OCI-LY1 (cell line): ENCODE results near the gene ACSM5.

Source experiments
- H2AFZ ChIP-seq: fragments of 200-600 bp; sonication (generic), shearing (Covaris generic); 2 replicates; pipeline ENCODE4 v1.6.0; 2014; ENCODE audit warnings: antibody characterized with exemption, mild to moderate bottlenecking, low read length
- H3F3A ChIP-seq: fragments of 200-600 bp; sonication (generic), shearing (Covaris generic); 2 replicates; pipeline ENCODE4 v1.6.0; 2014; ENCODE audit warnings: mild to moderate bottlenecking, antibody characterized with exemption, low read length, moderate library complexity; ENCODE audit not compliant: insufficient read depth
- H3K27ac ChIP-seq: fragments of 200-600 bp; sonication (generic); 2 replicates; pipeline ENCODE4 v1.5.1; 2014; ENCODE audit warnings: low read length, mixed run types, mild to moderate bottlenecking, low read depth; ENCODE audit not compliant: poor library complexity, severe bottlenecking
- H3K27me3 ChIP-seq: fragments of 200-600 bp; sonication (generic); 2 replicates; pipeline ENCODE4 v1.6.0; 2014; ENCODE audit warnings: antibody characterized with exemption, mild to moderate bottlenecking, low read length, moderate library complexity; ENCODE audit not compliant: insufficient read depth
- H3K36me3 ChIP-seq: fragments of 200-600 bp; sonication (generic); 2 replicates; pipeline ENCODE4 v1.6.1; 2014; ENCODE audit warnings: mild to moderate bottlenecking, antibody characterized with exemption, low read length, moderate library complexity, mixed read lengths; ENCODE audit not compliant: insufficient read depth
- H3K4me1 ChIP-seq: fragments of 200-600 bp; sonication (generic); 2 replicates; pipeline ENCODE4 v1.5.1; 2014; ENCODE audit warnings: mild to moderate bottlenecking, low read length, moderate library complexity; ENCODE audit not compliant: insufficient read depth, severe bottlenecking
- H3K4me2 ChIP-seq: fragments of 200-600 bp; sonication (generic), shearing (Covaris generic); 2 replicates; pipeline ENCODE4 v1.6.1; 2014; ENCODE audit warnings: low read length
- H3K4me3 ChIP-seq: fragments of 200-600 bp; sonication (generic); 2 replicates; pipeline ENCODE4 v1.5.1; 2014; ENCODE audit warnings: low read length, low read depth, mild to moderate bottlenecking, mixed read lengths; ENCODE audit not compliant: poor library complexity, severe bottlenecking
- H3K79me2 ChIP-seq: fragments of 200-600 bp; shearing (Covaris generic); 2 replicates; pipeline ENCODE4 v1.6.1; 2016; ENCODE audit warnings: mixed run types, low read length, mixed read lengths; ENCODE audit not compliant: insufficient read depth
- H3K9ac ChIP-seq: fragments of 200-600 bp; sonication (generic), shearing (Covaris generic); 2 replicates; pipeline ENCODE4 v1.6.1; 2014; ENCODE audit warnings: mild to moderate bottlenecking, low read length, mixed read lengths
- H3K9me2 ChIP-seq: fragments of 200-600 bp; sonication (generic), shearing (Covaris generic); 2 replicates; pipeline ENCODE4 v1.6.1; 2014; ENCODE audit warnings: low read depth, mild to moderate bottlenecking, low read length, mixed read lengths
- H3K9me3 ChIP-seq: fragments of 200-600 bp; shearing (Covaris generic); 2 replicates; pipeline ENCODE4 v1.6.1; 2014; ENCODE audit warnings: low read length, mixed read lengths
- H4K20me1 ChIP-seq: fragments of 200-600 bp; sonication (generic), shearing (Covaris generic); 2 replicates; pipeline ENCODE4 v1.6.0; 2016; ENCODE audit warnings: mild to moderate bottlenecking, low read length; ENCODE audit not compliant: insufficient read depth
- EZH2 ChIP-seq: fragments of 200-600 bp; sonication (generic), shearing (Covaris generic); IDR thresholded peaks from 2 replicates; pipeline ENCODE4 v1.8.0; 2017; ENCODE audit warnings: borderline replicate concordance, mixed run types, mild to moderate bottlenecking, antibody characterized with exemption, low read length, moderate library complexity, mixed read lengths
- TF ChIP-seq, protein P1 (sequence below): fragments of 200-600 bp; sonication (generic), shearing (Covaris generic); IDR thresholded peaks from 2 replicates; pipeline ENCODE4 v1.5.1; 2017; ENCODE audit warnings: mild to moderate bottlenecking, antibody characterized with exemption, low read length, moderate library complexity, mixed read lengths

ACSM5 gene

DNA sequence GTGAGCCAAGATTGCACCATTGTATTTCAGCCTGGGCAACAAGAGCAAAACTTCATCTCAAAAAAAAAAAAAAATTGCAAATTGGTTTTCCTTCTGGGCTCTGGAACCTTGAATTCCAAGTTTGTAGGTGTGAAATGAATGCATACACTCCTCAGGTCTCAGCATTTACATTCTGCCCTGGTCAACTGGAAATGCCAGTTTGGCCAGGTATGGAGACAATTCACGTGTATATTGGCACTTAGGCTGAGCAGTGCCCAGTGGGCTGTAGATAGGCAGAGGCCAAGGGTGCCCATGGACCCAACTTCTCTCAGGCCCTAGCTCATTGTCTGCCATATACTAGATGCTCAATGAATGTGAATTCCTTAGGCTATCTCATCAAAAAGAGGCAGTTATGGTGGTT, 20.5 kb upstream of the ACSM5 start:
- H3K9me2 ChIP-seq, result no peaks in the 10 kb centered on the region
- no peaks in the 10 kb centered on the region for H3K4me1 ChIP-seq
- no peaks in the 10 kb centered on the region for H3K79me2 ChIP-seq
- no peaks in the 10 kb centered on the region for H3K27me3 ChIP-seq
- no peaks in the 10 kb centered on the region for H3K36me3 ChIP-seq
- H3K9me3 ChIP-seq, result no peaks in the 10 kb centered on the region
- H3F3A ChIP-seq, result no peaks in the 10 kb centered on the region
- H3K4me3 ChIP-seq, result no peak overlapping the region
- no peak overlapping the region for H3K9ac ChIP-seq
- H3K4me2 ChIP-seq, result no peak overlapping the region
- H4K20me1 ChIP-seq, result no peaks in the 10 kb centered on the region
- TF ChIP-seq EZH2, result no peak
- TF ChIP-seq, protein P1, sequence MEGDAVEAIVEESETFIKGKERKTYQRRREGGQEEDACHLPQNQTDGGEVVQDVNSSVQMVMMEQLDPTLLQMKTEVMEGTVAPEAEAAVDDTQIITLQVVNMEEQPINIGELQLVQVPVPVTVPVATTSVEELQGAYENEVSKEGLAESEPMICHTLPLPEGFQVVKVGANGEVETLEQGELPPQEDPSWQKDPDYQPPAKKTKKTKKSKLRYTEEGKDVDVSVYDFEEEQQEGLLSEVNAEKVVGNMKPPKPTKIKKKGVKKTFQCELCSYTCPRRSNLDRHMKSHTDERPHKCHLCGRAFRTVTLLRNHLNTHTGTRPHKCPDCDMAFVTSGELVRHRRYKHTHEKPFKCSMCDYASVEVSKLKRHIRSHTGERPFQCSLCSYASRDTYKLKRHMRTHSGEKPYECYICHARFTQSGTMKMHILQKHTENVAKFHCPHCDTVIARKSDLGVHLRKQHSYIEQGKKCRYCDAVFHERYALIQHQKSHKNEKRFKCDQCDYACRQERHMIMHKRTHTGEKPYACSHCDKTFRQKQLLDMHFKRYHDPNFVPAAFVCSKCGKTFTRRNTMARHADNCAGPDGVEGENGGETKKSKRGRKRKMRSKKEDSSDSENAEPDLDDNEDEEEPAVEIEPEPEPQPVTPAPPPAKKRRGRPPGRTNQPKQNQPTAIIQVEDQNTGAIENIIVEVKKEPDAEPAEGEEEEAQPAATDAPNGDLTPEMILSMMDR, result no peak
- no peak overlapping the region for H3K27ac ChIP-seq
- no peak overlapping the region for H2AFZ ChIP-seq

DNA sequence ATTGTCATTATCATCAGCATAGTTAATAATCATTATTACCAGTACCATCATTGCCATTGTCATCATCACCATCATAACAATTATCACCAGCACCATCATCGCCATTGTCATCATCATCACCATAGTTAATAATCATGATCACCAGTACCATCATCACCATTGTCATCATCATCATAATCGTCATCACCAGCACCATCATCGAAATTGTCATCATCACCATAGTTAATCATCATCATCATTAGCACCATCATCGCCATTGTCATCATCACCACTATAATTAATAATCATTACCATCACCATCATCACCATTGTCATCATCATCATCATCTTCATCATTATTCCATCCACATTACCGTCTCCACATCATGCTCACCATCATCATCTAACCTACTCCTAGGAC, 18.3 kb upstream of the ACSM5 start:
- Histone ChIP-seq H3K27ac (no peak overlapping the region), H3F3A (no peaks in the 10 kb centered on the region), H3K4me1 (no peaks in the 10 kb centered on the region), H3K36me3 (no peaks in the 10 kb centered on the region), H4K20me1 (no peaks in the 10 kb centered on the region), H3K4me3 (no peak overlapping the region), H3K27me3 (no peaks in the 10 kb centered on the region), H3K9me3 (no peaks in the 10 kb centered on the region), H3K4me2 (no peak overlapping the region), H2AFZ (no peak overlapping the region), H3K9ac (no peak overlapping the region), H3K9me2 (no peaks in the 10 kb centered on the region), H3K79me2 (no peaks in the 10 kb centered on the region)
- no peak for TF ChIP-seq EZH2
- TF ChIP-seq, protein P1, result no peak

- H3K27me3 ChIP-seq, result no peaks in the 10 kb centered on the region
- H3K36me3 ChIP-seq, result no peaks in the 10 kb centered on the region
- H3K79me2 ChIP-seq, result no peaks in the 10 kb centered on the region
- H4K20me1 ChIP-seq, result no peaks in the 10 kb centered on the region
- H3K27ac ChIP-seq, result no peak overlapping the region
- H2AFZ ChIP-seq, result no peak overlapping the region
- no peaks in the 10 kb centered on the region for H3F3A ChIP-seq
- no peak overlapping the region for H3K4me3 ChIP-seq
- no peak overlapping the region for H3K4me2 ChIP-seq
- no peaks in the 10 kb centered on the region for H3K9me2 ChIP-seq
- H3K4me1 ChIP-seq, result no peaks in the 10 kb centered on the region
- H3K9me3 ChIP-seq, result no peaks in the 10 kb centered on the region
- no peak for TF ChIP-seq EZH2
- no peak overlapping the region for H3K9ac ChIP-seq
These were observed 15.3 kb upstream of the ACSM5 start for GRCh38 chr16:20393801-20394577.

DNA sequence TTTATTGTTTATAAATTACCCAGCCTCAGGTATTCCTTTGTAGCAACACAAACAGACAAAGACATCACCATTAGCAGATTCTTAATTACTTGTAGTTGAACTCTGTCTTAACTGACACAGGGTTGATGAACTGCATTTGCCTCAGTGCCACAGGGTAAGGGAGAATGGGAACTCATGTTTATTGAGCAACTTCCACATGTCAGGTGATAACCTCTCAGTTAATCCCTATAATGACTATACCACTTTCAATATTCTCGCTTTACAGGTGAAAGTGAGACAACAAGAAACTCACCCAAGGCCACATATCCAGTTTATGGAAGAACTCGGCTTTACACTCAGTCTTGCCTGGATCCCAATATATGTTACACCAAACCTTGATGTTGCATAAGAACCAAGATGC, 13.4 kb upstream of the ACSM5 start:
- no peaks in the 10 kb centered on the region for H3K79me2 ChIP-seq
- no peak overlapping the region for H3K4me3 ChIP-seq
- no peaks in the 10 kb centered on the region for H3K36me3 ChIP-seq
- H3F3A ChIP-seq, result no peaks in the 10 kb centered on the region
- no peak overlapping the region for H2AFZ ChIP-seq
- no peaks in the 10 kb centered on the region for H3K27me3 ChIP-seq
- no peaks in the 10 kb centered on the region for H3K9me3 ChIP-seq
- no peak overlapping the region for H3K27ac ChIP-seq
- no peaks in the 10 kb centered on the region for H4K20me1 ChIP-seq
- no peaks in the 10 kb centered on the region for H3K4me1 ChIP-seq
- no peak overlapping the region for H3K9ac ChIP-seq
- no peaks in the 10 kb centered on the region for H3K9me2 ChIP-seq
- H3K4me2 ChIP-seq, result no peak overlapping the region
- TF ChIP-seq EZH2, result no peak
- TF ChIP-seq, protein P1, result no peak
